Germinal center (tissue), 1 donor: ENCODE results near the gene PARN.

ENCODE experiments used
- DNase-seq: peaks from one replicate; pipeline ENCODE4 v3.0.0; 2012; ENCODE audit warnings: mixed read lengths, low spot score

PARN gene

GRCh38 chr16:14499110-14499509 lies 130.9 kb downstream of the PARN start:
- DNase-seq: no peak

DNA sequence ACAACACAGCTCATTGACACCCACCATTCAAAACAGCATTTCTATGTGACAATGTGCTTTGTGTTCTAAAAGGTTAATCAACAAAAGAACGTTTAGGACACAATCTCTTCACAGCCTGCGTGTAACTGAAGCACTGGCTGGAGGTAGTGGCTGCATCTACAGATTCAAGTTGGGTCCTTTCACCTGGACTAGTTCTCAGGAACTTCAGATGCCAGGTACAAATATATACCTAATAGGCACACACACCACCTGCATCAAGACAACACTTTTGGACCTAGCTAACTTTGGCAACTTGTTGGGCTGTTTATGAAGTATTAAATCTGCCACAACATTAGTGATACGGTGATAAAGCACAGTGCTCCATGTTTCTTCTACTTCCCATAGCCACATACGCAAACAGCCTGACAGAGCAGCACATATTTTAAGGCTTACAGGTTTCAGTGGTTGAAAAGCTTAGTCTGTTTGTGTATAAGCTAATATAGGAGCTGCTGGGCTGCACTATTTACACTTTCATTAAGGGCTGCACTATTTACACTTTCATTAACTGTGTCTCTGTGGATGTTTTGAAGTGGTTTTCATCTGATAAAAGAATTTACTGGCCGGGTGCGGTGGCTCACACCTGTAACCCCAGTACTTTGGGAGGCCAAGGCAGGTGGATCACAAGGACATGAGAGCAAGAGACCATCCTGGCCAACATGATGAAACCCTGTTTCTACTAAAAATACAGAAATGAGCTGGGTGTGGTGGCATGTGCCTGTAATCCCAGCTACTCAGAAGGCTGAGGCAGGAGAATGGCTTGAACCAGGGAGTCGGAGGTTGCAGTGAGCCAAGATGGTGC lies 132.6 kb downstream of the PARN start:
- DNase-seq: no peak

- no peak for DNase-seq
These were observed 133.3 kb downstream of the PARN start for GRCh38 chr16:14496786-14497185.

GRCh38 chr16:14496047-14496770 lies 133.9 kb downstream of the PARN start:
- no peak for DNase-seq

- no peak for DNase-seq
These were observed 134.6 kb downstream of the PARN start for GRCh38 chr16:14495213-14496046.

DNA sequence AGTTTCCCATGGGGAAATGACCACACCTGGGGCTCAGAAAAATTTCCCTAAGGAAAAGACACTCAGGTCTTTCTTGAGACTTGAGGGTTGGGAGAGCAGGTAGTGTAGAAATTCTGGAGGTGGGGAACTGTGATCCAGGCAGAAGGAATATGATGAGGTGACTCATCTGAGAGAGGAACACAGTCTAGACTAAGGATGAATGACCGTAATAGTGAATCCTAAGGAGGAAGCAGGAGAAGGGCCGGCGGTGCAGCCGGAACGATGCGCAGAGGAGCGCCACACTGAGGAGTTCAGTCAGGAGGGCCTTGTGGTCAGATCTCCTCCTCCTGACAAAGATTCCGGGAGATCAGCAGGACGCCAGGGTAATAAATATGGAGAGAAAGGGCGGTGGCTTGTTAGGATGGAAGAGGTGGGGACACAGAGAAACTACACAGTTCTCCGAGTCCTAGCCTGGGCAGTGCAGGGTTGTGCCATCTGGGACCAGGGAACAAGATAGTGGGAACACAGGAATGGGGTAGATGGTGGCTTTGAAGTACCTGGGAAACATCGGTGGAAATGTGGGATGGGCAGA lies 135.6 kb downstream of the PARN start:
- no peak for DNase-seq

GRCh38 chr16:14493791-14494190 lies 136.3 kb downstream of the PARN start:
- DNase-seq: no peak

GRCh38 chr16:14492614-14493013 lies 137.4 kb downstream of the PARN start:
- DNase-seq: no peak

GRCh38 chr16:14491861-14492529 lies 138.1 kb downstream of the PARN start:
- DNase-seq: no peak

DNA sequence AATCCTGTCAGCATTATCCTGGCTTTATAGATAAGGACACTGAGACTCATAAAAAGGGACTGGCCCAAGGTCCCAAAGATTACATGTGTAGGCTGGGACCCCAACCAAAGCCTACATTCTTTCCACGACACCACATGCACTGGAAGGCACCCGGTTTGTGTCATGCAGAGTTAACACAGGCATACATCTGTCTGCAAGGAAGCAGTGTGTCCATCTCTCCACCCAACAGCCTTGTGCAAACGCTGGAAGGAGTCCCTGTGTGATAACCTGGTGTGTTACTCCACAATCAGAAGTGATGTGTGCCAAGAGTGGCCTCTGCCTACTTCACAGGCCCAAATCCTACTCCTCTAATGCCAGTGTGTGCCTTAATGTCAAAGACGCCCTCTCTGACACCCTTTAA lies 139.8 kb downstream of the PARN start:
- DNase-seq: no peak

DNA sequence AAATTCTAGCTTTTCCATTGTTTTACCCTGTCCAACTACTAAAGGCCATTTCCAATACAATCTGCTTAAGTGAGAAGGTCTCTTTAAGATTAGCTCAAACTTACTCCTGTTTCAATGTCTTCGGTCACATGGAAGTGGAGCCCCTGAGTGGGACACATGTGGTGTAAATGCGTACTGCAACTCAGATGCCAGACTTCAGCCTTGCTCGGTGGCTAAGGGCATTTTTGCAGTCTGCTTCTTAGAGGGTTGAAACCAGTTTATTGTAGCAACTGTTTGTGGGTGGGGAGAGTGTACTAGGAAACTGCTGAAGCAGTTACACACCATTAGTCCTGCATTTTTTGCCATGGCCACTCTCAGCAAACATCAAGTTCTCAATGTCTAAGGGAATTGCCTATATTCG lies 140.6 kb downstream of the PARN start:
- DNase-seq: no peak

GRCh38 chr16:14487579-14487978 lies 142.5 kb downstream of the PARN start:
- no peak for DNase-seq

DNA sequence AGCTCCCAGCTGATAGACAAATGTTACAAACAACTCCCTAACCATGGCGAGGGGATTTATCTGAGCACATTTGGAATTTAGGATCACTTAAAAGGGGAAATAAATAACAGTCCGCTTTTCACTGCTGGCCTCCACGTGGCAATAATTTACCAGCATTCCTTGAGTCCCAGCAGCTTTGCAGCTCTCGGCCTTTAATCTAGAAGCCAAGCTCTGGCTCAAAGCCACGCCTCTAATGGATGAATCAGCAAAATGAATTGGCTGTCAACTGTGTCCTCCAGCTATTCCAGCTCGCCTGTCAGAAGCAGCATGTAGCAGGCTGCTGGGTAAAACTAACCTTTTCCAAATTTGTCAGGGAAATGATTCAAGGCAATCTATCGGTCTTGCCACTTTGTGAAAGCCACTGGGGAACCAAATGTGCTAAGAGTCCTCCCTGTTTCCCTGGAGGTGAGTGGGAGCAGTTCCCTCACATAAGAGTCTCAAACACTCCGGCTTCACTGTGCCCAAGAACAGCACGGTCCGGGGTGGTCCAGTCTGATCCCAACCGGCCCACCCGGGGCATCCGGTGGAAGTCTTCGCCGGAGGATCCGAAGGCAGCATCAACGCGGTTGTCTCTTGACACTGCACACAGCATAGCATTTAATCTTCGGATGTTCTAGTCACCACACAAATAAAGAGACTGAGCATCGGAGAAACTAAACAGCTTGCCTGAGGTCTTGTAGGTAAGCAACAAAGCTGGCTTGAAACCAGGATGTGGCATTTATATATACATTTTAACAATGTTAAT lies 143.3 kb downstream of the PARN start:
- no peak for DNase-seq

GRCh38 chr16:14485811-14486519 lies 144.1 kb downstream of the PARN start:
- DNase-seq: no peak

DNA sequence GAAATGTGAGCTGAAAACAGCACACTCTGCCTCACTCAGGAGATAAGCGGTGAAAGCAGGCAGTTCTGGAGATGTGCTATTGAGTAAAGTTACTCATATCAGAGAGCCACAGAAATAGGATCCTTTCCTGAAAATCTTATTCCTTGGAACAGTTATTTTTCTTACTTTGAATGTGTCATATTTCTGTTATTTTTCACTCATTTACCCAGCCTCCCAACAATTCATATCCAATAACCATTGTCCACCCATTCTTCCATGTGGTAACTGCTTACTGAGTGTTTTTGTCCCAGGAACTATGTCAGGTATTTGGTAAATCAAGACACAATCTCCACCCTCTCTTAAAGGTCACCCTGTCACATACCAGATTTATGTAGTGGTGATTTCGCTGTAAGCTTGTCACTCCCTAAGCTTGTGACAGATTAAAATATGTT lies 144.9 kb downstream of the PARN start:
- DNase-seq: no peak

DNA sequence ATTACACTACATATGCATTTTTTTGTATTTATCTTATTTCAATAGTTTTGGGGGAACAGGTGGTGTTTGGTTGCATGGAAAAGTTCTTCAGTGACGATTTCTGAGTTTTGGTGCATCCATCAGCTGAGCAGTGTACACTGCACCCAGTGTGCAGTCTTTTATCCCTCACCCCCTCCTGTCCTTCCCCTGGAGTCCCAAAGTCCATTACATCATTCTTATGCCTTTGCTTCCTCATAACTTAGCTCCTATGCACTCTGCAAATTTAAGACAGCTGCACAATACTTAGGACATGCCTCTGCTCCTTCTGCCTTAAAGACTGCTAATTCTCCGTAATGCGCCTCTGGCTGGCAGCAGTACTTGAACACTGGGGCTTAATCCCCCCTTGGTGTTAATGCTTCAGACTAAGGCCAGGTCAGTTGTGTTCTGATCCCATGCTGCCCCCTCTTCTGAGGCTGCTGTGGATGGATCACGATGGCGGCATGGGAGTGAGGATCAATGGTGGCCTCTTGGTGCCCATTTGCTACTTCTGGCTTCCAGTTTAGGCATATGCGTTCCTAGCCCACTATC lies 146.2 kb downstream of the PARN start:
- DNase-seq: no peak

DNA sequence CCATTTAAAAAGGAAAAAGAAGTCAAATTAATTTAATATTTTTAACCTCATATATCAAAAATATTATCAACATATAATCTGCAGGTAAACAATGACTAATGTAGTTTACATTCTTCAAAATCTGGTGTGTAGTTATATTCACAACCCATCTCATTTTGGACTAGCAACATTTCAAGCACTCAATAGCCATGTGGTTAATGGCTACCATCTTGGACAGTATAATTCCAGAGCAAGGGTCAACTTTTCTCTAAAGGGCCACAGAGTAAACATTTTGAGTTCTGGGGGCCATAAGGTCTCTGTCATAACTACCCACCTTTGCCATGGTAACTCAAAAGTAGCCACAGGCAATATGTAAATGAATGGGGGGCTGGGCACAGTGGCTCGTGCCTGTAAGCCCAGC lies 153.9 kb downstream of the PARN start:
- no peak for DNase-seq

- no peak for DNase-seq
These were observed 154.5 kb downstream of the PARN start for GRCh38 chr16:14475370-14476139.

DNA sequence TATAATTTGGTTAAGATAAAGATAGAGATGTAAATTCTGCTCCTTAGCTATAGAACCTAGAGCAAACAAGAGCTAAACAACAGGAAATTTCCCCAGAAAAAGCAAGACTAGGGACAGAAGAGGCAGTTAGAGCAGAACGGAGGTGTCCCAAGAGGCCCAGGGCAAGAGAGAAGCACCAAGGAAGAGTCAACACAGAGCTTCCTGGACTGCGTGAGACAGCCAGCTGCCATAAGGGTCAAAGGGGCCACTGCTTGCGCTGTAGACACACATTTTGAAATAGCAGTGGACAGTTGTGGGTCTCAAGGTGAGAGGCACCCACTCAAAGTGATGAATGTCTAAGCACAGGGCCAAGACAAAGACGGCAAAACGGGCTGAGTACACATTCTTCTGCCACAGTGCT lies 156.6 kb downstream of the PARN start:
- no peak for DNase-seq
